Thoracic aorta (tissue), 2 donors: ENCODE data around the gene DIP2B. TPM values are rescaled to one million over a fixed set of nuclear protein-coding genes. Genes with fewer than 3 reads are reported as not detected.

Source experiments
- ATAC-seq: fragments of 150-250 bp; one replicate; pipeline ENCODE4 v1.8.0; 2017; ENCODE audit warnings: low read depth; ENCODE audit not compliant: insufficient number of reproducible peaks, low FRiP score
- DNase-seq: peaks from one replicate; pipeline ENCODE4 v3.0.0-alpha.2; 2020; ENCODE audit warnings: low spot score
- H3K27ac ChIP-seq, 2 donors: fragments of 200-600 bp; sonication (generic); 1 replicate in 1 of 2; 2 replicates in 1 of 2; pipeline ENCODE4 v1.5.1; 2016; ENCODE audit warnings: mild to moderate bottlenecking in 2 of 2, moderate library complexity in 2 of 2
- H3K27me3 ChIP-seq: fragments of 200-600 bp; sonication (generic); replicated peaks from 2 replicates; pipeline ENCODE4 v1.6.0; 2016; ENCODE audit warnings: mild to moderate bottlenecking; ENCODE audit not compliant: insufficient read depth
- H3K36me3 ChIP-seq: fragments of 200-600 bp; sonication (generic); one replicate; pipeline ENCODE4 v1.5.1; 2016
- H3K4me1 ChIP-seq, 2 donors: fragments of 200-600 bp; sonication (generic); 1 replicate in 1 of 2; 2 replicates in 1 of 2; pipeline versions ENCODE4 v1.5.1 to v1.6.0; 2016; ENCODE audit warnings: low read depth in 2 of 2, mild to moderate bottlenecking in 1 of 2; ENCODE audit not compliant: control insufficient read depth in 1 of 2
- H3K4me3 ChIP-seq: fragments of 200-600 bp; sonication (generic); 2 replicates; pipeline ENCODE4 v1.5.1; 2016; ENCODE audit warnings: mild to moderate bottlenecking
- H3K9me3 ChIP-seq: fragments of 200-600 bp; sonication (generic); 2 replicates; pipeline ENCODE4 v1.5.1; 2016
- CTCF ChIP-seq: fragments of 200-600 bp; sonication (generic); IDR thresholded peaks from one replicate; pipeline ENCODE4 v1.5.1; 2019; ENCODE audit warnings: antibody characterized with exemption
- total RNA-seq, 2 donors: library from RNA; depleted of rRNA; stranded (reverse); fragments of >200 nt; gene quantifications; one replicate each; pipeline versions ENCODE4 v1.1.0 to v1.2.3, GENCODE V29; 2016

Gene DIP2B
- total RNA-seq, 2 donors from 2014 or later: 22.3 to 22.9 TPM

DNA sequence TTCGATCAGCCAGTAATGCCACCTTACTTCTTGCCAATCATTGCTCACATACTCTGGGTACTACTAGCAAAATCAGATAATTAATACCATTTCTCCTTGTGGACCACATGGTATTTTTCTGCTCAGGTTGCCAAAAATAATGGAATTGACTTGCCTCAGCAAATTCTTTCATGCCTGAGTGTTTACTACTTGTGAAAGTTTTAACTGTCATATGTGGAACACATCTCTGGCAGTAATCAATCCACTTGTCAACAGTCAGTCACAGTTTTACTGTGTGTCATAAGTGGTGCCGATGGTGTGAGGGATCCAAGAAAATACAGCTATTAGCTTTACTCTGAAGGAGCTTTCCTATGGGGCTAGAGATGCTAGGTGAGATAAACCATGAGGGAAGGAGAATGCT is 203.8 kb downstream of the DIP2B start:
- no peak for TF ChIP-seq CTCF
- Histone ChIP-seq H3K27ac (no peak overlapping the region), H3K9me3 (no peaks in the 10 kb centered on the region), H3K4me1 (no peaks in the 10 kb centered on the region), H3K36me3 (peaks cover 14% of the 10 kb centered on the region), H3K27me3 (no peaks in the 10 kb centered on the region), H3K4me3 (no peak overlapping the region)
- no peak for ATAC-seq
- DNase-seq: no peak

DNA sequence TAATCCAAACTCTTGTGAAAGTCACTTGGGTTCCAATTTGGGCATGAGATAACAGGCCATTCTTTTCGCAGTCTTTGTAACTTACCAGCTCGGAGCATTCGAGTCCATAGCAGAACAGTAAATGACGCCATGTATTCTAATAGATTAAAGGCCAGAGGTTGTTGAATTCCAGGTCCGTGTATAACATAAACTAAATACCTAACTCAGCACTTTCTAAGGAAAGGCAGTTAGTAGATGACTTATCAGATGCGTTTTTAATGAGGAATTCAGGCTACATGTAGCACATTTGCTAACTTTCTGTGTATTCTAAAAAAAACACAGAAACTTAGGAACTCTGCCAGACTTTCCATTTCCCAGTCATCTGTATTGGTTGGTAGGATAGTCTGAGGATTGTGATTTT is 206.3 kb downstream of the DIP2B start:
- no peak overlapping the region for H3K4me3 ChIP-seq
- DNase-seq: no peak
- TF ChIP-seq CTCF: no peak
- no peak for ATAC-seq
- H3K36me3 ChIP-seq: peaks cover 13% of the 10 kb centered on the region
- H3K27ac ChIP-seq: no peak overlapping the region
- no peaks in the 10 kb centered on the region for H3K27me3 ChIP-seq
- no peaks in the 10 kb centered on the region for H3K4me1 ChIP-seq
- H3K9me3 ChIP-seq: no peaks in the 10 kb centered on the region

GRCh38 chr12:50715174-50715573 is 210.4 kb downstream of the DIP2B start:
- no peak overlapping the region for H3K4me3 ChIP-seq
- no peak overlapping the region for H3K27ac ChIP-seq
- no peaks in the 10 kb centered on the region for H3K4me1 ChIP-seq
- DNase-seq (no peak), ATAC-seq (no peak)
- TF ChIP-seq CTCF: no peak
- H3K9me3 ChIP-seq: no peaks in the 10 kb centered on the region
- no peaks in the 10 kb centered on the region for H3K27me3 ChIP-seq
- peaks cover 13% of the 10 kb centered on the region for H3K36me3 ChIP-seq

GRCh38 chr12:50718760-50719159 is 214.0 kb downstream of the DIP2B start:
- TF ChIP-seq CTCF: no peak
- Histone ChIP-seq H3K36me3 (peaks cover 17% of the 10 kb centered on the region), H3K9me3 (no peaks in the 10 kb centered on the region), H3K4me3 (no peak overlapping the region), H3K4me1 (no peaks in the 10 kb centered on the region), H3K27ac (no peak overlapping the region), H3K27me3 (no peaks in the 10 kb centered on the region)
- ATAC-seq (no peak), DNase-seq (no peak)

GRCh38 chr12:50720085-50720484 is 215.3 kb downstream of the DIP2B start:
- Histone ChIP-seq H3K27me3 (no peaks in the 10 kb centered on the region), H3K4me1 (peaks cover 0 to 8% of the 10 kb centered on the region in 2 donors), H3K4me3 (no peak overlapping the region), H3K27ac (no peak overlapping the region), H3K36me3 (peaks cover 14% of the 10 kb centered on the region), H3K9me3 (no peaks in the 10 kb centered on the region)
- ATAC-seq (no peak), DNase-seq (no peak)
- TF ChIP-seq CTCF: no peak
